Transverse colon (tissue), 4 donors: ENCODE results near the gene PDK2. TPM values are rescaled to one million over a fixed set of nuclear protein-coding genes. Genes with fewer than 3 reads are reported as not detected.

Source experiments
- DNase-seq: peaks from one replicate; pipeline ENCODE4 v3.0.0-alpha.2; 2019
- H3K27ac ChIP-seq, 4 donors: fragments of 200-600 bp; sonication (generic); 2 replicates each; pipeline ENCODE4 v1.5.1; 2016 to 2018; ENCODE audit warnings: inconsistent platforms in 4 of 4
- H3K27me3 ChIP-seq: fragments of 200-600 bp; sonication (generic); 2 replicates; pipeline ENCODE4 v1.5.1; 2017; ENCODE audit warnings: inconsistent platforms
- H3K36me3 ChIP-seq, 4 donors: fragments of 200-600 bp; sonication (generic); 2 replicates each; pipeline ENCODE4 v1.5.1; 2017 to 2019; ENCODE audit warnings: inconsistent platforms in 4 of 4
- H3K4me1 ChIP-seq, 4 donors: fragments of 200-600 bp; sonication (generic); 2 replicates each; pipeline ENCODE4 v1.5.1; 2017 to 2020; ENCODE audit warnings: inconsistent platforms in 4 of 4
- H3K4me3 ChIP-seq, 4 donors: fragments of 200-600 bp; sonication (generic); 1 replicate in 1 of 4; 2 replicates in 3 of 4; pipeline versions ENCODE4 v1.5.1 to v1.6.1; 2017 to 2019; ENCODE audit warnings: inconsistent platforms in 4 of 4
- H3K9me3 ChIP-seq, 2 donors: fragments of 200-600 bp; sonication (generic); 2 replicates each; pipeline ENCODE4 v1.5.1; 2017 to 2019; ENCODE audit warnings: inconsistent platforms in 2 of 2
- EP300 ChIP-seq: sonication (generic); formaldehyde crosslinking; IDR thresholded peaks from one replicate; pipeline ENCODE4 v1.6.1; 2017; ENCODE audit warnings: antibody characterized with exemption, low read depth
- POLR2A ChIP-seq: fragments of 450-650 bp; IDR thresholded peaks from one replicate; pipeline ENCODE4 v1.6.1; 2016; ENCODE audit warnings: antibody characterized with exemption, mild to moderate bottlenecking, moderate library complexity
- POLR2AphosphoS5 ChIP-seq, 3 donors: sonication (generic); formaldehyde crosslinking; IDR thresholded peaks; one replicate each; pipeline ENCODE4 v1.6.1; 2016; ENCODE audit warnings: antibody characterized with exemption in 3 of 3
- WGBS, 2 donors: methylation state at CpG; one replicate each; pipeline ENCODE4 v1.1.5; 2018; ENCODE audit warnings: low coverage in 1 of 2; 5-methylcytosine and 5-hydroxymethylcytosine counted together
- in situ Hi-C, 4 donors: fragments of 200-750 bp; cut with MboI; loops; one replicate each; pipeline versions ENCODE4 v1.15.0 to v1.15.1; 2017; ENCODE audit warnings: low sequenced_read_pairs in 3 of 4, low pct_ligation_motif_present in 1 of 4, low pct_unique_long_range_greater_than_20kb in 1 of 4
- intact Hi-C: fragments of 100-400 bp; cut with DNase I; formaldehyde crosslinking; loops from one replicate; pipeline ENCODE4 v1.15.1; 2023; ENCODE audit warnings: low total_unique reads
- total RNA-seq, 4 donors: library from RNA; depleted of rRNA; stranded (reverse); fragments of >200 nt; gene quantifications; one replicate each; pipeline ENCODE4 v1.1.0, GENCODE V29; 2016
- TF ChIP-seq, protein P1 (sequence below), 5 experiments: fragments of 200-600 bp in 3 of 5; fragments of 450-650 bp in 2 of 5; sonication (generic) in 3 of 5; IDR thresholded peaks; 1 replicate in 2 of 5; 2 replicates in 3 of 5; pipeline ENCODE4 v1.5.1; 2016 to 2017; ENCODE audit warnings: antibody characterized with exemption in 5 of 5, inconsistent platforms in 3 of 5, mild to moderate bottlenecking in 2 of 5, moderate library complexity in 1 of 5

PDK2 gene
- total RNA-seq, 4 donors from 2014 or later, result 84.6 to 292 (median 136) TPM

DNA sequence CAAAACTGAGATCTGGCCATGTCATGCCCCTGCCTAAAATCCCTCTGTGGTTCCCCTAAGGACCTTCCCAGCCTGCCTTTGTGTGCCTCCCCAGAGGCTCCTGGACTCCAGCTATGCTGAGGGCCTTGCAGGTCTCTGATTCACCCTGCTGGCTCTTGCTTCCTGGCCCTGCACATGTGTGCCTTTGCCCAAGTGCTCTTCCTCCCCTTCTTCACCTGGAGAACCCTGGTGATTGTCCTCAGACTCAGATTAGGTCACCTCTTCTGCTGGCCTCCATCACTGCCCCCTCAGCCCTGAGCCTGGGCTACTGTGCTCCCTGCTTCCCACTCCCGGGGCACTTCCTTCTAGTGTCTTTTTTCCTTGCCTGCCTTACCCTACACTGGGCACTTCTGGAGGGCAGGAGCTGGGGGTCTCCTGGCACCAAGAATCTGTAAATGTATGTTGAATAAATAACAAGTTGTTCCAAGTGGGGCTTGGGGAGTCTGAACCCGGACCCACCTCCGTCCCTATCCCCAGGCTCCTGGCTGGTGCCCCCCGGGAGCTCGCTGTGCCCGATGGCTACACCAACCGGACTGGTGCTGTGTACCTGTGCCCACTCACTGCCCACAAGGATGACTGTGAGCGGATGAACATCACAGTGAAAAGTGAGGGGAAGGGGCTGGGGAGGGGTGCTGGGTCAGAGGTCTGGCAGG, 31.4 kb upstream of the PDK2 start:
- TF ChIP-seq EP300, result no peak
- TF ChIP-seq POLR2AphosphoS5 (IDR thresholded peaks at IDR 0.05), result no peak
- TF ChIP-seq, protein P1, sequence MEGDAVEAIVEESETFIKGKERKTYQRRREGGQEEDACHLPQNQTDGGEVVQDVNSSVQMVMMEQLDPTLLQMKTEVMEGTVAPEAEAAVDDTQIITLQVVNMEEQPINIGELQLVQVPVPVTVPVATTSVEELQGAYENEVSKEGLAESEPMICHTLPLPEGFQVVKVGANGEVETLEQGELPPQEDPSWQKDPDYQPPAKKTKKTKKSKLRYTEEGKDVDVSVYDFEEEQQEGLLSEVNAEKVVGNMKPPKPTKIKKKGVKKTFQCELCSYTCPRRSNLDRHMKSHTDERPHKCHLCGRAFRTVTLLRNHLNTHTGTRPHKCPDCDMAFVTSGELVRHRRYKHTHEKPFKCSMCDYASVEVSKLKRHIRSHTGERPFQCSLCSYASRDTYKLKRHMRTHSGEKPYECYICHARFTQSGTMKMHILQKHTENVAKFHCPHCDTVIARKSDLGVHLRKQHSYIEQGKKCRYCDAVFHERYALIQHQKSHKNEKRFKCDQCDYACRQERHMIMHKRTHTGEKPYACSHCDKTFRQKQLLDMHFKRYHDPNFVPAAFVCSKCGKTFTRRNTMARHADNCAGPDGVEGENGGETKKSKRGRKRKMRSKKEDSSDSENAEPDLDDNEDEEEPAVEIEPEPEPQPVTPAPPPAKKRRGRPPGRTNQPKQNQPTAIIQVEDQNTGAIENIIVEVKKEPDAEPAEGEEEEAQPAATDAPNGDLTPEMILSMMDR (IDR thresholded peaks at IDR 0.05), result no peak
- TF ChIP-seq POLR2A, result no peak
- WGBS, 2 donors, result 83 to 94% methylated on average over 1 to 8 of the region's 8 CpGs
- no peaks in the 10 kb centered on the region for H3K27me3 ChIP-seq
- no peak overlapping the region for H3K4me3 ChIP-seq
- peaks cover 61 to 70% (median 61%) of the 10 kb centered on the region in 4 donors for H3K4me1 ChIP-seq
- in situ Hi-C loops (no loop called here), intact Hi-C loops (no loop called here)
- H3K27ac ChIP-seq, result peak overlapping the region; percentile 93 to 98 (median 96)
- no peaks in the 10 kb centered on the region for H3K9me3 ChIP-seq
- peaks cover 0 to 5% (median 0%) of the 10 kb centered on the region in 4 donors for H3K36me3 ChIP-seq
- no peak for DNase-seq

GRCh38 chr17:50064253-50065001, 30.7 kb upstream of the PDK2 start:
- intact Hi-C loops (no loop called here), in situ Hi-C loops (no loop called here)
- Histone ChIP-seq H3K9me3 (no peaks in the 10 kb centered on the region), H3K36me3 (peaks cover 0 to 5% (median 0%) of the 10 kb centered on the region in 4 donors), H3K27me3 (no peaks in the 10 kb centered on the region), H3K4me1 (peaks cover 53 to 63% (median 55%) of the 10 kb centered on the region in 4 donors), H3K4me3 (no peak overlapping the region), H3K27ac (peak overlapping the region; percentile 93 to 98 (median 96))
- DNase-seq, result peak; percentile 41
- 79% methylated on average over 20 of the region's 20 CpGs; no CpG with 5 or more reads in 1 of the 2 donors for WGBS, 2 donors
- no peak for TF ChIP-seq POLR2AphosphoS5 (IDR thresholded peaks at IDR 0.05)
- TF ChIP-seq POLR2A, result no peak
- TF ChIP-seq EP300, result no peak
- TF ChIP-seq, protein P1 (IDR thresholded peaks at IDR 0.05), result no peak

GRCh38 chr17:50065056-50065455, 30.1 kb upstream of the PDK2 start:
- Histone ChIP-seq H3K27ac (peak overlapping the region; percentile 93 to 98 (median 96)), H3K27me3 (no peaks in the 10 kb centered on the region), H3K4me3 (no peak overlapping the region), H3K4me1 (peaks cover 47 to 57% (median 48%) of the 10 kb centered on the region in 4 donors), H3K9me3 (no peaks in the 10 kb centered on the region), H3K36me3 (peaks cover 0 to 5% (median 0%) of the 10 kb centered on the region in 4 donors)
- TF ChIP-seq, protein P1 (IDR thresholded peaks at IDR 0.05), result no peak
- TF ChIP-seq POLR2AphosphoS5 (IDR thresholded peaks at IDR 0.05) (no peak), POLR2A (no peak), EP300 (no peak)
- 65 to 80% methylated on average over 1 to 3 of the region's 3 CpGs for WGBS, 2 donors
- intact Hi-C loops (no loop called here), in situ Hi-C loops (no loop called here)
- no peak for DNase-seq

- Histone ChIP-seq H3K27ac (no peak overlapping the region), H3K36me3 (peaks cover 0 to 15% (median 5%) of the 10 kb centered on the region in 4 donors), H3K4me1 (peaks cover 28 to 38% (median 30%) of the 10 kb centered on the region in 4 donors), H3K9me3 (no peaks in the 10 kb centered on the region), H3K27me3 (no peaks in the 10 kb centered on the region), H3K4me3 (no peak overlapping the region)
- in situ Hi-C loops (no loop called here), intact Hi-C loops (no loop called here)
- TF ChIP-seq EP300 (no peak), POLR2A (no peak), POLR2AphosphoS5 (IDR thresholded peaks at IDR 0.05) (no peak)
- TF ChIP-seq, protein P1 (IDR thresholded peaks at IDR 0.05), result no peak
- 84% methylated on average over 2 of the region's 2 CpGs; no CpG with 5 or more reads in 1 of the 2 donors for WGBS, 2 donors
- DNase-seq, result no peak
These were observed 28.2 kb upstream of the PDK2 start for GRCh38 chr17:50066995-50067394.
